IMR-90 (cell line): Measurements from ENCODE around the gene PPIL4. TPM values are rescaled to one million over a fixed set of nuclear protein-coding genes. Genes with fewer than 3 reads are reported as not detected.

Experiments used
- ATAC-seq: fragments of 200-7000 bp; cut with Tn5 transposase; 2 replicates; pipeline ENCODE4 v1.9.1; 2020; ENCODE audit warnings: low read depth, mild to moderate bottlenecking, moderate library complexity
- BruUV-seq: library from RNA; stranded (reverse); fragments of 400-500 nt; replicated peaks from 2 replicates; lab custom pipeline; 2021; lab: Mats Ljungman, UMichigan
- CTCF ChIA-PET: fragments of 300-600 bp; formaldehyde crosslinking; extraction: SDS; loops from one replicate; lab custom pipeline; 2021; ENCODE audit warnings: antibody characterized with exemption; lab: Yijun Ruan, JAX
- POLR2A ChIA-PET: fragments of 300-600 bp; sonication (Branson Sonifier 250); formaldehyde crosslinking; loops from one replicate; lab custom pipeline; 2022; ENCODE audit warnings: antibody characterized with exemption; ENCODE audit not compliant: unreplicated experiment; lab: Charles Lee
- DNase-seq: peaks from one replicate; pipeline ENCODE4 v3.0.0; 2013
- H2AFZ ChIP-seq: replicated peaks from 2 replicates; pipeline ENCODE3; 2013; ENCODE audit warnings: low read length, mild to moderate bottlenecking; ENCODE audit not compliant: poor library complexity
- H2AK5ac ChIP-seq: 2 replicates; pipeline ENCODE4 v1.6.1; 2013; ENCODE audit warnings: low read depth, low read length, inconsistent platforms
- H2AK9ac ChIP-seq: replicated peaks from 2 replicates; pipeline ENCODE3; 2013; ENCODE audit warnings: mild to moderate bottlenecking, low read depth, low read length, moderate library complexity; ENCODE audit not compliant: poor library complexity
- H2BK120ac ChIP-seq: 2 replicates; pipeline ENCODE4 v1.6.1; 2013; ENCODE audit warnings: low read depth, low read length, inconsistent platforms
- H2BK15ac ChIP-seq: 3 replicates; pipeline ENCODE4 v1.6.1; 2013; ENCODE audit warnings: low read depth, low read length, inconsistent platforms
- H2BK20ac ChIP-seq: 2 replicates; pipeline ENCODE4 v1.6.1; 2013; ENCODE audit warnings: low read depth, mild to moderate bottlenecking, inconsistent platforms, low read length, moderate library complexity
- H2BK5ac ChIP-seq: 2 replicates; pipeline ENCODE4 v1.6.1; 2013; ENCODE audit warnings: mild to moderate bottlenecking, low read depth, low read length, inconsistent platforms; ENCODE audit not compliant: poor library complexity, severe bottlenecking
- H3K14ac ChIP-seq: replicated peaks from 2 replicates; pipeline ENCODE4 v1.6.1; 2013; ENCODE audit warnings: low read depth, low read length, inconsistent platforms
- H3K18ac ChIP-seq: 2 replicates; pipeline ENCODE4 v1.6.1; 2013; ENCODE audit warnings: low read depth, low read length, control low read depth
- H3K23ac ChIP-seq: 2 replicates; pipeline ENCODE4 v1.6.1; 2013; ENCODE audit warnings: low read depth, low read length, inconsistent platforms
- H3K27ac ChIP-seq: 2 replicates; pipeline ENCODE4 v1.5.1; 2013; ENCODE audit warnings: mild to moderate bottlenecking, control low read depth, low read length; ENCODE audit not compliant: insufficient read depth
- H3K27me3 ChIP-seq: 2 replicates; pipeline ENCODE4 v1.6.1; 2013; ENCODE audit warnings: low read length; ENCODE audit not compliant: control insufficient read depth, insufficient read depth
- H3K36me3 ChIP-seq: 2 replicates; pipeline ENCODE4 v1.6.1; 2013; ENCODE audit warnings: low read length, mixed read lengths; ENCODE audit not compliant: control insufficient read depth, insufficient read depth
- H3K4ac ChIP-seq: 2 replicates; pipeline ENCODE4 v1.6.1; 2013; ENCODE audit warnings: low read depth, low read length, inconsistent platforms
- H3K4me1 ChIP-seq: 2 replicates; pipeline ENCODE4 v1.6.1; 2013; ENCODE audit warnings: low read length, mixed read lengths; ENCODE audit not compliant: control insufficient read depth, insufficient read depth
- H3K4me2 ChIP-seq: 2 replicates; pipeline ENCODE4 v1.6.1; 2013; ENCODE audit warnings: low read depth, mild to moderate bottlenecking, control low read depth, low read length, moderate library complexity
- H3K4me3 ChIP-seq: 2 replicates; pipeline ENCODE4 v1.5.1; 2013; ENCODE audit warnings: low read depth, mild to moderate bottlenecking, control low read depth, low read length, moderate library complexity; ENCODE audit not compliant: insufficient read depth
- H3K56ac ChIP-seq: 2 replicates; pipeline ENCODE4 v1.6.1; 2013; ENCODE audit warnings: low read length, inconsistent platforms; ENCODE audit not compliant: insufficient read depth; ENCODE audit errors: extremely low read depth
- H3K79me1 ChIP-seq, 2 experiments: 2 replicates each; pipeline ENCODE4 v1.6.1; 2013; ENCODE audit warnings: low read length in 2 of 2, inconsistent platforms in 1 of 2, low read depth in 1 of 2
- H3K9ac ChIP-seq: 2 replicates; pipeline ENCODE4 v1.6.1; 2013; ENCODE audit warnings: low read depth, low read length, control low read depth
- H3K9me1 ChIP-seq: 2 replicates; pipeline ENCODE4 v1.6.1; 2013; ENCODE audit warnings: low read length, inconsistent platforms; ENCODE audit not compliant: insufficient read depth
- H3K9me3 ChIP-seq: 2 replicates; pipeline ENCODE4 v1.6.1; 2013; ENCODE audit warnings: low read length; ENCODE audit not compliant: control insufficient read depth, insufficient read depth
- H4K20me1 ChIP-seq: 2 replicates; pipeline ENCODE4 v1.6.1; 2013; ENCODE audit warnings: low read length, inconsistent platforms; ENCODE audit not compliant: insufficient read depth
- H4K5ac ChIP-seq: 2 replicates; pipeline ENCODE4 v1.6.1; 2013; ENCODE audit warnings: mild to moderate bottlenecking, low read depth, low read length, control low read depth
- H4K8ac ChIP-seq, 2 experiments: 2 replicates each; pipeline ENCODE4 v1.6.1; 2013; ENCODE audit warnings: low read depth in 2 of 2, low read length in 2 of 2, control low read depth in 1 of 2, inconsistent platforms in 1 of 2
- H4K91ac ChIP-seq: 2 replicates; pipeline ENCODE4 v1.6.1; 2013; ENCODE audit warnings: low read depth, low read length, inconsistent platforms; ENCODE audit not compliant: insufficient read depth
- CHD1 ChIP-seq: IDR thresholded peaks from 2 replicates; pipeline ENCODE4 v1.6.1; 2012; ENCODE audit warnings: low read depth, low read length, improper control_type of control experiment
- WGBS, 2 experiments: methylation state at CpG; one replicate each; pipeline versions ENCODE4 v1.1.5 to v1.1.7; 2013; ENCODE audit warnings: missing lambda C conversion rate in 2 of 2; ENCODE audit not compliant: insufficient read length in 1 of 2; ENCODE audit errors: extremely low coverage in 2 of 2; 5-methylcytosine and 5-hydroxymethylcytosine counted together
- dilution Hi-C: fragments of 300-500 bp; cut with HindIII; formaldehyde crosslinking; loops from one replicate; pipeline ENCODE4 v1.14.3; 2018; ENCODE audit warnings: low sequenced_read_pairs; ENCODE audit not compliant: unreplicated experiment
- in situ Hi-C: fragments of 300-500 bp; cut with MboI; formaldehyde crosslinking; loops from 3 replicates; pipeline ENCODE4 v1.14.3; 2019; ENCODE audit warnings: low sequenced_read_pairs, inconsistent platforms, mixed read lengths
- intact Hi-C: fragments of 100-400 bp; cut with micrococcal nuclease; formaldehyde crosslinking; loops from 2 replicates; pipeline ENCODE4 v1.10.0; 2022
- polyA plus RNA-seq, 3 experiments: library from polyadenylated mRNA; depleted of rRNA; stranded (reverse); fragments of >200 nt; gene quantifications; 2 replicates each; pipeline ENCODE4 v1.2.3, GENCODE V29; 2012; ENCODE audit warnings: low replicate concordance in 1 of 3
- total RNA-seq: library from RNA; depleted of rRNA; stranded (reverse); fragments of >200 nt; gene quantifications from 2 replicates; pipeline ENCODE4 v1.2.3, GENCODE V29; 2012

PPIL4 gene
- total and polyA plus RNA-seq, 2 of the 4 experiments (the other 2 are of a cell fraction) = 10.6 to 13.3 TPM

GRCh38 chr6:149476789-149477455 is 68.9 kb downstream of the PPIL4 start:
- POLR2A ChIA-PET = no interaction called here
- Histone ChIP-seq H2BK15ac (no peak overlapping the region), H4K91ac (no peak overlapping the region), H2AK5ac (no peak overlapping the region), H3K4me2 (no peak overlapping the region), H4K20me1 (no peaks in the 10 kb centered on the region), H3K56ac (no peak overlapping the region), H2BK120ac (no peak overlapping the region), H3K4ac (no peak overlapping the region), H3K4me3 (no peak overlapping the region), H3K18ac (no peak overlapping the region), H3K9ac (no peak overlapping the region), H3K27ac (no peak overlapping the region), H2BK20ac (no peak overlapping the region), H4K5ac (no peak overlapping the region), H2AFZ (no peak overlapping the region), H3K4me1 (no peaks in the 10 kb centered on the region), H3K9me1 (no peaks in the 10 kb centered on the region), H3K9me3 (no peaks in the 10 kb centered on the region), H3K27me3 (peaks cover 16% of the 10 kb centered on the region), H4K8ac (no peak overlapping the region), H3K36me3 (no peaks in the 10 kb centered on the region), H2AK9ac (no peak overlapping the region), H2BK5ac (no peak overlapping the region), H3K14ac (no peak overlapping the region), H3K23ac (no peak overlapping the region), H3K79me1 (no peaks in the 10 kb centered on the region)
- dilution Hi-C loops (no loop called here), intact Hi-C loops (no loop called here), in situ Hi-C loops (no loop called here)
- no peak for ATAC-seq
- no TSS peak for BruUV-seq
- DNase-seq = no peak
- no peak for TF ChIP-seq CHD1
- CTCF ChIA-PET = no interaction called here
- no CpG with 5 or more reads among the region's 6 CpGs for WGBS, 2 experiments
